ENCODE data around the gene NHLRC2.

Gene NHLRC2

GRCh38 chr10:113920875-113921274 is 66.4 kb downstream of the NHLRC2 start:
- TF ChIP-seq CTCF (IDR thresholded peaks at IDR 0.05; ENCODE audit: low read length) (no peak), EZH2 (optimal IDR thresholded peaks at IDR 0.05; ENCODE audit: low read depth, low read length) (no peak), EZH2phosphoT487 (IDR thresholded peaks at IDR 0.05; ENCODE audit: low read length) (no peak)
- no peaks in the 10 kb centered on the region for H3K9me2 ChIP-seq (replicated peaks; ENCODE audit: insufficient read depth, low read length)
- H3K36me3 ChIP-seq (replicated peaks; ENCODE audit: insufficient read depth, low read length), result no peaks in the 10 kb centered on the region

GRCh38 chr10:113921561-113922370 is 67.3 kb downstream of the NHLRC2 start:
- no peak for TF ChIP-seq CTCF (IDR thresholded peaks at IDR 0.05; ENCODE audit: low read length)
- TF ChIP-seq EZH2phosphoT487 (IDR thresholded peaks at IDR 0.05; ENCODE audit: low read length), result no peak
- TF ChIP-seq EZH2 (optimal IDR thresholded peaks at IDR 0.05; ENCODE audit: low read depth, low read length), result no peak

More at GRCh38 chr10:113920875-113921274, 66.4 kb downstream of the NHLRC2 start:
- H3K9me3 ChIP-seq (replicated peaks; ENCODE audit: insufficient read depth, low read length), result no peaks in the 10 kb centered on the region
- H4K20me1 ChIP-seq (ENCODE audit: insufficient read depth, low read length), result no peaks in the 10 kb centered on the region
- no peak overlapping the region for H3K4me2 ChIP-seq (ENCODE audit: low read depth, low read length)
- H3K79me2 ChIP-seq (ENCODE audit: low read length), result no peaks in the 10 kb centered on the region
- no peaks in the 10 kb centered on the region for H3K27me3 ChIP-seq (replicated peaks; ENCODE audit: insufficient read depth, low read length)
- no peak overlapping the region for H3K27ac ChIP-seq (ENCODE audit: low read length)
- no peaks in the 10 kb centered on the region for H3K4me1 ChIP-seq (ENCODE audit: low read length)
- no peak overlapping the region for H3K9ac ChIP-seq (ENCODE audit: low read length)
- H2AFZ ChIP-seq (ENCODE audit: low read length), result no peak overlapping the region
- H3K4me3 ChIP-seq (ENCODE audit: low read length), result no peak overlapping the region
- no peaks in the 10 kb centered on the region for H3F3A ChIP-seq (ENCODE audit: insufficient read depth, low read length)
- DNase-seq, result no peak

GRCh38 chr10:113922787-113923570 is 68.5 kb downstream of the NHLRC2 start:
- Histone ChIP-seq H2AFZ (ENCODE audit: low read length) (no peak overlapping the region), H3K36me3 (replicated peaks; ENCODE audit: insufficient read depth, low read length) (no peaks in the 10 kb centered on the region), H3K4me2 (ENCODE audit: low read depth, low read length) (no peak overlapping the region), H3K4me1 (ENCODE audit: low read length) (no peaks in the 10 kb centered on the region), H3K9ac (ENCODE audit: low read length) (no peak overlapping the region), H3K79me2 (ENCODE audit: low read length) (no peaks in the 10 kb centered on the region), H3K4me3 (ENCODE audit: low read length) (no peak overlapping the region), H3K9me3 (replicated peaks; ENCODE audit: insufficient read depth, low read length) (no peaks in the 10 kb centered on the region), H3F3A (ENCODE audit: insufficient read depth, low read length) (no peaks in the 10 kb centered on the region), H3K27ac (ENCODE audit: low read length) (no peak overlapping the region), H3K9me2 (replicated peaks; ENCODE audit: insufficient read depth, low read length) (no peaks in the 10 kb centered on the region), H3K27me3 (replicated peaks; ENCODE audit: insufficient read depth, low read length) (no peaks in the 10 kb centered on the region), H4K20me1 (ENCODE audit: insufficient read depth, low read length) (no peaks in the 10 kb centered on the region)
- DNase-seq, result no peak
- TF ChIP-seq EZH2phosphoT487 (IDR thresholded peaks at IDR 0.05; ENCODE audit: low read length) (no peak), CTCF (IDR thresholded peaks at IDR 0.05; ENCODE audit: low read length) (no peak), EZH2 (optimal IDR thresholded peaks at IDR 0.05; ENCODE audit: low read depth, low read length) (no peak)

More at GRCh38 chr10:113921561-113922370, 67.3 kb downstream of the NHLRC2 start:
- Histone ChIP-seq H3K9me3 (replicated peaks; ENCODE audit: insufficient read depth, low read length) (no peaks in the 10 kb centered on the region), H3K36me3 (replicated peaks; ENCODE audit: insufficient read depth, low read length) (no peaks in the 10 kb centered on the region), H4K20me1 (ENCODE audit: insufficient read depth, low read length) (no peaks in the 10 kb centered on the region), H3F3A (ENCODE audit: insufficient read depth, low read length) (no peaks in the 10 kb centered on the region), H3K79me2 (ENCODE audit: low read length) (no peaks in the 10 kb centered on the region), H3K4me2 (ENCODE audit: low read depth, low read length) (no peak overlapping the region), H2AFZ (ENCODE audit: low read length) (no peak overlapping the region), H3K27ac (ENCODE audit: low read length) (no peak overlapping the region), H3K9ac (ENCODE audit: low read length) (no peak overlapping the region), H3K4me3 (ENCODE audit: low read length) (no peak overlapping the region), H3K9me2 (replicated peaks; ENCODE audit: insufficient read depth, low read length) (no peaks in the 10 kb centered on the region), H3K27me3 (replicated peaks; ENCODE audit: insufficient read depth, low read length) (no peaks in the 10 kb centered on the region), H3K4me1 (ENCODE audit: low read length) (no peaks in the 10 kb centered on the region)
- DNase-seq, result no peak

All from MM.1S (cell line).